Measurements from ENCODE around the gene SCAMP4. TPM values are rescaled to one million over a fixed set of nuclear protein-coding genes. Genes with fewer than 3 reads are reported as not detected.

SCAMP4 gene
- total and polyA plus RNA-seq, 9 of the 15 experiments (the other 6 are each of a cell fraction or from before 2014, with no cell fraction given), result 0.81 to 45.9 (median 12.8) TPM

- peak; percentile 20; the same call in 1 of the 2 replicates for TF ChIP-seq ZBTB40 (IDR thresholded peaks at IDR 0.05)
- TF ChIP-seq ZBTB40 (CRISPR knock-in tag; IDR thresholded peaks at IDR 0.05), result no peak
- TF ChIP-seq ZKSCAN3 (CRISPR knock-in tag; IDR thresholded peaks at IDR 0.05), result no peak
- TF ChIP-seq IRF1 (CRISPR knock-in tag; IDR thresholded peaks at IDR 0.05; ENCODE audit: borderline replicate concordance), result no peak
- 0 out of 2 replicates have a peak, but pooled peaks have one; percentile 25 for TF ChIP-seq ZNF57 (CRISPR knock-in tag; IDR thresholded peaks at IDR 0.05)
Measured at GRCh38 chr19:1905863-1906375, 720 bp downstream of the SCAMP4 start (continued).

All from K562 (cell line).